Fibroblast of lung (primary cell): ENCODE measurements around the gene LPP. TPM values are rescaled to one million over a fixed set of nuclear protein-coding genes. Genes with fewer than 3 reads are reported as not detected.

Experiments used
- DNase-seq, 2 donors: peaks; one replicate each; pipeline versions ENCODE4 v3.0.0 to v3.0.0-alpha.2; 2010; ENCODE audit warnings: low read depth in 2 of 2
- H2AFZ ChIP-seq: 2 replicates; pipeline ENCODE4 v1.5.1; 2012; ENCODE audit warnings: low read length, control low read depth, inconsistent platforms
- H3K27ac ChIP-seq: 2 replicates; pipeline ENCODE4 v1.5.1; 2011; ENCODE audit warnings: low read length, control low read depth; ENCODE audit not compliant: insufficient read depth
- H3K27me3 ChIP-seq: 2 replicates; pipeline ENCODE4 v1.5.1; 2011; ENCODE audit warnings: mild to moderate bottlenecking, low read length; ENCODE audit not compliant: control insufficient read depth, insufficient read depth
- H3K36me3 ChIP-seq: 2 replicates; pipeline ENCODE4 v1.5.1; 2011; ENCODE audit warnings: low read length; ENCODE audit not compliant: control insufficient read depth, insufficient read depth
- H3K4me1 ChIP-seq: 2 replicates; pipeline ENCODE4 v1.5.1; 2011; ENCODE audit warnings: low read length; ENCODE audit not compliant: control insufficient read depth, insufficient read depth; ENCODE audit errors: extremely low read depth
- H3K4me2 ChIP-seq: 2 replicates; pipeline ENCODE4 v1.5.1; 2011; ENCODE audit warnings: low read length, control low read depth; ENCODE audit not compliant: insufficient read depth; ENCODE audit errors: extremely low read depth
- H3K4me3 ChIP-seq, 4 experiments: fragments of 200-600 bp in 1 of 4; sonication (generic) in 1 of 4; replicated peaks in 1 of 4; 2 replicates each; pipeline ENCODE4 v1.5.1; 2011 to 2016; ENCODE audit warnings: low read length in 4 of 4, low read depth in 3 of 4, mild to moderate bottlenecking in 3 of 4, control low read depth in 2 of 4, inconsistent platforms in 1 of 4, mixed read lengths in 1 of 4; ENCODE audit not compliant: insufficient read depth in 1 of 4; ENCODE audit errors: control extremely low read depth in 1 of 4
- H3K79me2 ChIP-seq: 2 replicates; pipeline ENCODE4 v1.5.1; 2012; ENCODE audit warnings: mild to moderate bottlenecking, low read length, inconsistent platforms; ENCODE audit not compliant: control insufficient read depth, insufficient read depth
- H3K9ac ChIP-seq: 2 replicates; pipeline ENCODE4 v1.5.1; 2011; ENCODE audit warnings: mild to moderate bottlenecking, low read length, control low read depth; ENCODE audit not compliant: insufficient read depth
- H3K9me3 ChIP-seq: 2 replicates; pipeline ENCODE4 v1.5.1; 2012; ENCODE audit warnings: low read depth, low read length; ENCODE audit not compliant: control insufficient read depth, insufficient read depth
- H4K20me1 ChIP-seq: 2 replicates; pipeline ENCODE4 v1.5.1; 2011; ENCODE audit warnings: low read length; ENCODE audit not compliant: control insufficient read depth, insufficient read depth; ENCODE audit errors: extremely low read depth
- CTCF ChIP-seq, 2 donors: IDR thresholded peaks in 1 of 2; conservative IDR thresholded peaks in 1 of 2; 1 replicate in 1 of 2; 2 replicates in 1 of 2; pipeline ENCODE4 v1.5.1; 2011 to 2012; ENCODE audit warnings: low read length in 2 of 2, control low read depth in 1 of 2, inconsistent platforms in 1 of 2, low read depth in 1 of 2, mild to moderate bottlenecking in 1 of 2
- EZH2 ChIP-seq: IDR thresholded peaks from 2 replicates; pipeline ENCODE4 v1.5.1; 2012; ENCODE audit warnings: low read length, control low read depth, mild to moderate bottlenecking; ENCODE audit errors: missing control alignments
- polyA plus RNA-seq, 2 donors: library from polyadenylated mRNA; depleted of rRNA in 1 of 2; stranded (reverse) in 1 of 2; unstranded in 1 of 2; fragments of >200 nt; gene quantifications; 2 replicates each; pipeline ENCODE4 v1.2.1, GENCODE V29; 2011 to 2012; ENCODE audit warnings: missing spikeins in 1 of 2
- total RNA-seq: library from RNA; depleted of rRNA; stranded (reverse); fragments of >200 nt; gene quantifications from 2 replicates; pipeline ENCODE4 v1.2.1, GENCODE V29; 2014

The LPP gene
- total and polyA plus RNA-seq, 2 donors (not counting 1 experiment from before 2014, with no cell fraction given): 69.0 to 124 TPM

GRCh38 chr3:188691004-188691403 lies 537.0 kb downstream of the LPP start:
- H3K9me3 ChIP-seq: no peaks in the 10 kb centered on the region
- H3K36me3 ChIP-seq: no peaks in the 10 kb centered on the region
- H4K20me1 ChIP-seq: no peaks in the 10 kb centered on the region

GRCh38 chr3:188691665-188692064 lies 537.7 kb downstream of the LPP start:
- Histone ChIP-seq H3K4me3 (no peak overlapping the region), H3K9me3 (no peaks in the 10 kb centered on the region), H3K27ac (no peak overlapping the region), H2AFZ (no peak overlapping the region), H3K4me1 (peaks cover 5% of the 10 kb centered on the region), H3K9ac (no peak overlapping the region), H3K27me3 (no peaks in the 10 kb centered on the region), H3K36me3 (no peaks in the 10 kb centered on the region), H4K20me1 (no peaks in the 10 kb centered on the region), H3K79me2 (peaks cover 2% of the 10 kb centered on the region), H3K4me2 (no peak overlapping the region)
- TF ChIP-seq EZH2: no peak
- TF ChIP-seq CTCF (conservative IDR thresholded peaks at IDR 0.05 in 1 of 2, IDR thresholded peaks at IDR 0.05 in 1 of 2; ENCODE audit: low read depth in 1 of 2, low read length in 2 of 2): no peak
- DNase-seq: no peak

More at GRCh38 chr3:188691004-188691403, 537.0 kb downstream of the LPP start:
- H3K79me2 ChIP-seq: peaks cover 2% of the 10 kb centered on the region
- no peak overlapping the region for H3K4me3 ChIP-seq
- no peak overlapping the region for H3K4me2 ChIP-seq
- TF ChIP-seq CTCF (conservative IDR thresholded peaks at IDR 0.05 in 1 of 2, IDR thresholded peaks at IDR 0.05 in 1 of 2; ENCODE audit: low read depth in 1 of 2, low read length in 2 of 2): no peak
- no peak overlapping the region for H2AFZ ChIP-seq
- no peak overlapping the region for H3K27ac ChIP-seq
- no peak for DNase-seq
- H3K9ac ChIP-seq: no peak overlapping the region
- no peaks in the 10 kb centered on the region for H3K27me3 ChIP-seq
- H3K4me1 ChIP-seq: peaks cover 5% of the 10 kb centered on the region

GRCh38 chr3:188692700-188693099 lies 538.7 kb downstream of the LPP start:
- no peak overlapping the region for H3K9ac ChIP-seq
- H3K79me2 ChIP-seq: peaks cover 2% of the 10 kb centered on the region
- DNase-seq: no peak
- no peaks in the 10 kb centered on the region for H3K27me3 ChIP-seq
- peaks cover 3% of the 10 kb centered on the region for H3K4me1 ChIP-seq
- no peaks in the 10 kb centered on the region for H3K9me3 ChIP-seq
- H3K36me3 ChIP-seq: no peaks in the 10 kb centered on the region
- TF ChIP-seq CTCF (conservative IDR thresholded peaks at IDR 0.05 in 1 of 2, IDR thresholded peaks at IDR 0.05 in 1 of 2; ENCODE audit: low read depth in 1 of 2, low read length in 2 of 2): no peak
- no peak for TF ChIP-seq EZH2
- H3K27ac ChIP-seq: no peak overlapping the region
- no peaks in the 10 kb centered on the region for H4K20me1 ChIP-seq
- no peak overlapping the region for H2AFZ ChIP-seq
- H3K4me2 ChIP-seq: no peak overlapping the region
- H3K4me3 ChIP-seq: no peak overlapping the region
